Measurements from ENCODE around the gene EDNRB. TPM values are rescaled to one million over a fixed set of nuclear protein-coding genes. Genes with fewer than 3 reads are reported as not detected.

EDNRB gene
- total RNA-seq, 1 donor from 2014 or later = 2.1 TPM

Other genes starting within 250 kb of the EDNRB start
- gene SLAIN1, start 221.1 kb downstream of the EDNRB start, total RNA-seq = 9.2 and 13.7 TPM in 2 replicates